Mesodermal cell (in vitro differentiated cells): ENCODE measurements around the gene EPHB2.

ENCODE experiments used
- H3K27ac ChIP-seq: 2 replicates; pipeline ENCODE4 v1.7.0; 2013; ENCODE audit warnings: mild to moderate bottlenecking, low read depth, low read length, moderate library complexity; ENCODE audit not compliant: severe bottlenecking
- H3K36me3 ChIP-seq: 2 replicates; pipeline ENCODE4 v1.7.1; 2013; ENCODE audit warnings: mild to moderate bottlenecking, low read length, moderate library complexity; ENCODE audit not compliant: control insufficient read depth, insufficient read depth
- H3K4me1 ChIP-seq: one replicate; pipeline ENCODE4 v1.7.1; 2013; ENCODE audit warnings: mild to moderate bottlenecking, low read length; ENCODE audit not compliant: insufficient read depth, control insufficient read depth, poor library complexity, severe bottlenecking
- H3K4me3 ChIP-seq: 2 replicates; pipeline ENCODE4 v1.7.0; 2013; ENCODE audit warnings: low read length, control low read depth, mild to moderate bottlenecking; ENCODE audit not compliant: insufficient read depth, poor library complexity, severe bottlenecking; ENCODE audit errors: extremely low read depth
- H3K9me3 ChIP-seq: 2 replicates; pipeline ENCODE4 v1.7.1; 2013; ENCODE audit warnings: mild to moderate bottlenecking, low read length, moderate library complexity; ENCODE audit not compliant: control insufficient read depth
- WGBS, 2 experiments: methylation state at CpG; one replicate each; pipeline ENCODE4 v1.1.5; 2013; ENCODE audit warnings: missing lambda C conversion rate in 2 of 2; ENCODE audit not compliant: insufficient coverage in 2 of 2; 5-methylcytosine and 5-hydroxymethylcytosine counted together

Gene EPHB2

GRCh38 chr1:22769932-22770331 lies 59.3 kb downstream of the EPHB2 start:
- no peak overlapping the region for H3K27ac ChIP-seq
- H3K4me1 ChIP-seq, result no peaks in the 10 kb centered on the region
- H3K4me3 ChIP-seq, result no peak overlapping the region
- 93 to 94% methylated on average over 6 of the region's 6 CpGs for WGBS, 2 experiments
- H3K9me3 ChIP-seq, result no peaks in the 10 kb centered on the region
- no peaks in the 10 kb centered on the region for H3K36me3 ChIP-seq

DNA sequence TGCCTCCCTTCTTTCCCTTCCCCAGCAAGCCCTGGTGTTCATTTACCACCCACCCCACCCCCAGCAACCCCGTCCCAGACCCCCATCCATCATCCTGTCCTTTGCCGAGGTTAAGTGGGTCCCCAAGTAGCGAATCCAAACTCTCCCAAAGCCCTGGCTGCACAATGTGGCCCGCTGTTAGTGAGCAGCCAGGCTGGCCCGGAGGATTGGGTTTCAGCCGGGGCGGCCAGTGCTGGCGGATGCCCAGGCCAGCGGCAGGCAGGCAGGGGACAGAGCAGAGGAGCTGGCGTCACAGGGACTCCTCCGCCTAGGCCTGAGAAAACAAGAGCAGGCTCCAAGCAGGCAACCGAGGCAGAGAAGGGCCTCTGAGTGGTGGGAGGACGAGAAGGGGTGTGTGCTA lies 61.4 kb downstream of the EPHB2 start:
- H3K36me3 ChIP-seq, result no peaks in the 10 kb centered on the region
- H3K4me1 ChIP-seq, result no peaks in the 10 kb centered on the region
- no peak overlapping the region for H3K4me3 ChIP-seq
- no peaks in the 10 kb centered on the region for H3K9me3 ChIP-seq
- WGBS, 2 experiments, result 80 to 94% methylated on average over 9 to 11 of the region's 13 CpGs
- peak overlapping the region; percentile 49 for H3K27ac ChIP-seq

GRCh38 chr1:22773981-22774832 lies 63.6 kb downstream of the EPHB2 start:
- no peaks in the 10 kb centered on the region for H3K36me3 ChIP-seq
- no peak overlapping the region for H3K27ac ChIP-seq
- H3K4me3 ChIP-seq, result no peak overlapping the region
- 87 to 88% methylated on average over 14 to 15 of the region's 17 CpGs for WGBS, 2 experiments
- H3K4me1 ChIP-seq, result no peaks in the 10 kb centered on the region
- H3K9me3 ChIP-seq, result no peaks in the 10 kb centered on the region

- no peak overlapping the region for H3K4me3 ChIP-seq
These were observed 64.2 kb downstream of the EPHB2 start for GRCh38 chr1:22774833-22775182.

GRCh38 chr1:22775478-22775877 lies 64.8 kb downstream of the EPHB2 start:
- H3K4me3 ChIP-seq, result no peak overlapping the region
- WGBS, 2 experiments, result 80 to 83% methylated on average over 5 of the region's 7 CpGs

More at GRCh38 chr1:22774833-22775182, 64.2 kb downstream of the EPHB2 start:
- Histone ChIP-seq H3K4me1 (no peaks in the 10 kb centered on the region), H3K9me3 (no peaks in the 10 kb centered on the region), H3K36me3 (no peaks in the 10 kb centered on the region), H3K27ac (no peak overlapping the region)

GRCh38 chr1:22776035-22776613 lies 65.5 kb downstream of the EPHB2 start:
- no peaks in the 10 kb centered on the region for H3K4me1 ChIP-seq
- no peak overlapping the region for H3K4me3 ChIP-seq
- no peak overlapping the region for H3K27ac ChIP-seq
- WGBS, 2 experiments, result 73 to 79% methylated on average over 4 to 9 of the region's 10 CpGs
- no peaks in the 10 kb centered on the region for H3K9me3 ChIP-seq
- no peaks in the 10 kb centered on the region for H3K36me3 ChIP-seq

More at GRCh38 chr1:22775478-22775877, 64.8 kb downstream of the EPHB2 start:
- Histone ChIP-seq H3K9me3 (no peaks in the 10 kb centered on the region), H3K27ac (no peak overlapping the region), H3K36me3 (no peaks in the 10 kb centered on the region), H3K4me1 (no peaks in the 10 kb centered on the region)

DNA sequence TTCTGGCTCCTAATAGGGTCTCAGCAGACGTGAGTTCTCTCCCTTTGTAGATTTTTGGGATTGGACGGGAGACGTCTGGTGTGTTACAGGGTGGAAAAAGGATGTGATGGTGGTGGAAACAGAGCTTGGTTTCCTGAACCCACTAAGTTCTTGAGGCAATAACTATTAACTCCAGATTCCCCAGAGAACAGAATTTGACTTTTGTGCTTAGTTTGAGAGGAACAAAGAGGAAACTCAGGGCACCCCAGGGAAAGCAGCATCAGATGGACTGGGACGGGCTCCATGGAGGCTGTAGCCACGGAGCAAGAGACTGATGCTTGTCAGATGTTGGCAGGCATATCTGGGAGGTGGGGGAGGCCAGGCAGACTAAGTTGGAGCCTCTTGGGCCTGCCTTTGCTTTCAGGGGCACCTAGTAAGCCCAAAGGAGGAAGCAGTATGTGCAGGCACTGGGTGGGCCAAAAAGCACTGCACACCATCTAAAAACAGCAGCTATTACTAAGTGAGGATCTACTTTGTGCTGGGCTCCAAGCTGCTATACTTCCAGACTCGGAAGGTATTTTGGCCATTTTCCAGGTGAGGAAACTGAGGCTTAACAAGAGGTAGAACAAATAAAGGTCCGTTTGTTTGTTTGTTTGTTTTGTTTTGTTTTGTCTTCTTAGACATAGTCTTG lies 66.9 kb downstream of the EPHB2 start:
- no peaks in the 10 kb centered on the region for H3K9me3 ChIP-seq

GRCh38 chr1:22778408-22778807 lies 67.8 kb downstream of the EPHB2 start:
- no CpG with 5 or more reads among the region's 2 CpGs for WGBS, 2 experiments

More for the DNA sequence above, 66.9 kb downstream of the EPHB2 start:
- Histone ChIP-seq H3K4me3 (no peak overlapping the region), H3K27ac (no peak overlapping the region), H3K4me1 (peaks cover 4% of the 10 kb centered on the region), H3K36me3 (no peaks in the 10 kb centered on the region)
- WGBS, 2 experiments, result 85 to 92% methylated on average over 5 of the region's 7 CpGs

GRCh38 chr1:22778862-22779520 lies 68.4 kb downstream of the EPHB2 start:
- Histone ChIP-seq H3K36me3 (no peaks in the 10 kb centered on the region), H3K4me3 (no peak overlapping the region), H3K27ac (no peak overlapping the region), H3K4me1 (peaks cover 4% of the 10 kb centered on the region), H3K9me3 (no peaks in the 10 kb centered on the region)
- 79 to 86% methylated on average over 9 of the region's 9 CpGs for WGBS, 2 experiments

More at GRCh38 chr1:22778408-22778807, 67.8 kb downstream of the EPHB2 start:
- no peak overlapping the region for H3K4me3 ChIP-seq
- peaks cover 4% of the 10 kb centered on the region for H3K4me1 ChIP-seq
- H3K27ac ChIP-seq, result no peak overlapping the region
- H3K9me3 ChIP-seq, result no peaks in the 10 kb centered on the region
- H3K36me3 ChIP-seq, result no peaks in the 10 kb centered on the region

DNA sequence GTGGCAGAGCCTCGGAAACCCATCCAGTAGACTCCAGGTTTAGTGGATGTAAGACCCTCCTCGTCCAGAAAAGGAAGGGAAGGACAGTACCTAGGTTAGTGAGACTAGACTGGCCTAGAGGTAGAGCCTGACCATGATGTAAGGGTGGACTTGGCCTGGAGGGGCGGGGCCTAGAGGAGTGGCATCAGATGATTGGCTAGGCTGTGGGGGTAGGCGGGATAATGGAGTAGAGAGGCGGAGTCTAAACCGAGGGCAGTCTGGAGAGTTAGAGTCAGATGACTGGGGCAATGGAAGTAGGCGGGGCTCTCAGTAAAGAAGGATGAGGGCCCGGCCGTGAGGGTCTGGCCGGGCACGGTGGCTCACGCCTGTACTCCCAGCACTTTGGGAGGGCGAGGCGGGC lies 70.1 kb downstream of the EPHB2 start:
- Histone ChIP-seq H3K9me3 (no peaks in the 10 kb centered on the region), H3K27ac (no peak overlapping the region), H3K36me3 (peaks cover 5% of the 10 kb centered on the region), H3K4me1 (peaks cover 4% of the 10 kb centered on the region), H3K4me3 (no peak overlapping the region)
- 78 to 81% methylated on average over 12 of the region's 14 CpGs for WGBS, 2 experiments
